ENCODE results near the gene NPTXR.
"Not testable (repeated sequence)": the region's sequence is repeated elsewhere in the genome, so short reads cannot be mapped to it uniquely, and the experiment has no call there.

Gene NPTXR

DNA sequence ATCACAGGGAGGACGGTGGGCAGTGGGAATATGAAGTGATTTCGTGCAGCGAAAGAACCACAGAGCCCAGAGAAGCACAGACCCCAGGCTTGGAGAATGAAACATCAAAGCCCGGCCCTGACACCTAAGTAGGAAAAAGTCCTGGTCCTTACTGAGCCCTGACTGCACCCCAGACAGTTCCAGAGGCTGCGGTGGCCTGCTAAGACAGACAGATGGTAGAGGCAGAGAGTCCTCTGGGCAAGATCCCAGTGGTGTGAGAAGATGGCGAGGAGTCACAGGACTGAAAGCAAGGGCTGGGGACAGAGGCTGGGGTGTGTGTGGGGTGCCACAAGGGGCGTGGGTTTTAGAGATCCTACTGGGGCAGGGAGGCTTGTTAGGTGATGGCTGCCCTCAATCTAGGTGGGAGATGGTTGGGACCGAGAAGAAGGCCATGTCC, 24.5 kb upstream of the NPTXR start:
- DNase-seq: no peak

DNA sequence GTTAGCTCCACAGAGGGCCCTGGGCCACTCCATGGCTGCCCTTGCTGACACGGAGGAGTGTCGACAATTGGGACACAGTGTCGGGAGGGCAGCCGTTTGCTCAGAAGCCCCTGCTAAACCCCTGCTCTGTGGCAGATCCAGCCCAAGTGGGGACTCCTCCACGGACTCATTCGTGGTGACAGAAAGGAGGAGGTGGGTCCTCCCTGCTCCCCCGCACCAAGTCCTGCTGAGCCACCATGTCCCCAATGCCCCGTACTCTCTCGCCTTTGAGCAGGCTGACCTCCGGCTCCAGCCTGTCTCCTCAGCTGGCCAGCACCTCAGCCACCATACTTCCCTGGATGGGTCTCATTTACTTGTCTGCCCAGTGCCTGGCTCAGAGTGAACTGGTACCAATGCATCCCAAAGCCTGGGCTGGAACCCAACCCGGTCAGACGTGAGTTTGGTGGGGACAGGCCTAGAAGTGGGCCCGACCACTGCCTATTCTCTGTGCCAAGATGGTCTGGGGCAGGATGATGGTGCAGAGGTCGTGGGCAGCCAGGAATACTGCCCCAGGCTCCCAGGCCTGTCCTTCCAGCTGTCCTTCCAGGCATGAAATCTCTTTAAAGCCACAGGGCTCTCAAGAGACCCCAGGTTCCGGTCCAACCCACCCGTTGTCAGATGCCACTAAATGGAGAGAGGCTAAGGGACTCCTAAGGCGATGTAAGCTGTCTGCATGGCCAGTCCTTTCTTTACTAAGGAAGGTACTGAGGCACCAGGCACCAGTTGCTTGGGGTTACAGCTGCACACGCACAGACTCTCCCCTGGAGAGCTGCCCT, 23.9 kb upstream of the NPTXR start:
- DNase-seq: no peak

DNA sequence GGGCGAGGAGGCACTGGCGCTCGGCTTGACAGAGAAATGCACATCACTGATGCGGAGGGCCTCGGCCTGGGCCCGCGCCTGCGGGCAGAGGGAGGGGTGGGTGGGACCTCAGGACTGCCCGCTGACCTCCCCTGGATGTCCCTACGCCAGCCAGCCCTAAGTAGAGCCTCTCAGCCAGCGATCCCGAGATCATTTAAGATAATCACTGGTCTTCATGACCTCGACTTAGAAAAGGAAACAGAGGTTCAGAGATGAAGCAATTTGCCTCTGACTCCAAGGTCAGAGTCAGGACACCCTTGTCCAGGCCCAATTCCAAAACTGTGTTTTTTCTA, 23.3 kb upstream of the NPTXR start:
- DNase-seq: no peak

DNA sequence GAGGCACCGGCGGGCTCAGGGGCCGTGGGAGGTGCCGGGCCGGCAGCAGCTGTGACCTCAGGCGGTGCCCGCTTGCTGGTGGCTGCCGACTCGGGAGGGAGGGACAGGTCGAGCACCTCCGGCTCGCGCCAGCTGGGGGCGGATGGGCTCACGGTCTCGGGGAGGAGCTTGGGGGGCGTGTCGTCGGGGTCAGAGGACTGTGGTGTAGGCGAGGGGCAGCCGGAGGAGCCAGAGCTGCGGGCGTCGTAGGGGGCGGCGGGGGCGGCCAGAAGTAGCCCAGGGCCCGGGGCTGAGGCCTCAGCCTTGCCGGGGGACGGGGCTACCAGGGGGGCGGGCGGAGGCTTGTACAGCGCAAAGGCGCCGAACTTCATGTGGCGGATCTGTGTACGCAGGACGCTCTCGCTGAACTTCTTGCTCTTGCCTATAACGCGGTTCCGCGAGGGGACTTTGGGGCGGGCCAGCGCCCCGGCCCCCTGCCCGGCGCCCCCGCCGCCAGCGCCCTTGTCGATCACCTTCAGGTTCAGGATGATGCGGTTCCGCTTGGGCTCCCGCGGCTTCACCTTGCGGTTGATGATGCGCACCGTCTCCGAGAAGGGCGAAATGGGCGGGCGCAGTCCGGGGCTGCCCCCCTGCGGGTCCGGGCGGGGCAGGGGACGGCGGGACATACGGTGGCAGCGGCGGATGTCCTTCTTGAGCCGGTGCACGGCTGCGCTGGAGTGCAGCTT, 22.7 kb upstream of the NPTXR start:
- DNase-seq: no peak

DNA sequence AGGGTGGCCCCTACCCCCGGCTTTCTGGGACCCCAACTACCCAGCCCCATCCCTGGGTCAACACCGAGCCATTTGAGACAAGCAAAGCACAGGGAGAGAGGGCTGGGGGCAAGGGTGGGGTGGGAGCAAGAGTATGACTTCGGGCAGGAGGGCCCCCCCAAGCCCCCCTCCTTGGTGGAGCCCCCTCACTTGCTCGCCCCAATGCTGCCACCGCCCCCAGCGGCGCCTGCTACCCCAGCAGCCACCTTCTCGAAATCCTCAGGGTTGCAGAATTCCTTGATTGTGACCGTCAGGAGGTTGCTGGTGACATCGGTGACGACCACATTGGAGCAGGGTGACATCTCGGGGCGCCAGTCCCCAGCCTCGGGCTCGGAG, 22.2 kb upstream of the NPTXR start:
- no peak for DNase-seq

DNA sequence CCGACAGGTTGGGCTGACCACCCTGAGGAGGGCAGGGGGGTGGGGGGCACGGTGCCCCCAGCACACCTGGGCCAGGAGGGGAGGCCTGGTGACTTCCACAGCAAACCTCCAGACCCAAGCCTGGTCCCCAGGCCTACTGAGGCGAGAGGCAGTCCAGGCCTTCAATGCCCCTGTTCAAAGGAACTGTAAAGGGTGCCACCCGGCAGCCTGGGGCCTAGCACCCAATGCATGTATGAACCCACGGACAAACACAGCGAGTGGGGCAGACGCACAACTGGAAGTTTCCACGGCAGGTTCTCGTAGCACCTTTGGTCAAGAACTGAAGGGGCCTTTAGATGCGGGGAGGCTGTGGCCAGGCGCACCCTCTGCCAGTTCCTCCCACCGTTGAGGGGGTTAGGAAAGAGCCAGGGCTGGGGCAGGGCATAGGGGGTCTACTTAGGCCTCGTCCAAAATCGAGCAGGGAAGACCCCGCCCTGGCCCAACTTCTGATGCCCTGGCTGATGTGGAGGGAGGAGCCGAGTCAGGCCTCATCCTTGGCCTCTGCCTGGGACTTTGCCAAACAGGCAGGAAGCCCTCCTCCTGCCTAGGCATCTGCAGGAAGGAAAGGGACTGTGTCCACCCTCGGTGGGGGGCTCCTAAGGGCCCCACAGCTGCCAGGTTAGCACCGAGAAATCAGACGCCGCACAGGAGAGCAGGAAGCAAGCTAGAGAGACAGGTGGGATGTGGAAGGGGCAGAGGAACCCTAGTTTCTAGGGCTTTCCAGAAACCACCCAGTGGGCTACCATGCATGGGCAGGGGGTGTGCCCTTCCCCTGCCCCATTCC, 21.6 kb upstream of the NPTXR start:
- no peak for DNase-seq

DNA sequence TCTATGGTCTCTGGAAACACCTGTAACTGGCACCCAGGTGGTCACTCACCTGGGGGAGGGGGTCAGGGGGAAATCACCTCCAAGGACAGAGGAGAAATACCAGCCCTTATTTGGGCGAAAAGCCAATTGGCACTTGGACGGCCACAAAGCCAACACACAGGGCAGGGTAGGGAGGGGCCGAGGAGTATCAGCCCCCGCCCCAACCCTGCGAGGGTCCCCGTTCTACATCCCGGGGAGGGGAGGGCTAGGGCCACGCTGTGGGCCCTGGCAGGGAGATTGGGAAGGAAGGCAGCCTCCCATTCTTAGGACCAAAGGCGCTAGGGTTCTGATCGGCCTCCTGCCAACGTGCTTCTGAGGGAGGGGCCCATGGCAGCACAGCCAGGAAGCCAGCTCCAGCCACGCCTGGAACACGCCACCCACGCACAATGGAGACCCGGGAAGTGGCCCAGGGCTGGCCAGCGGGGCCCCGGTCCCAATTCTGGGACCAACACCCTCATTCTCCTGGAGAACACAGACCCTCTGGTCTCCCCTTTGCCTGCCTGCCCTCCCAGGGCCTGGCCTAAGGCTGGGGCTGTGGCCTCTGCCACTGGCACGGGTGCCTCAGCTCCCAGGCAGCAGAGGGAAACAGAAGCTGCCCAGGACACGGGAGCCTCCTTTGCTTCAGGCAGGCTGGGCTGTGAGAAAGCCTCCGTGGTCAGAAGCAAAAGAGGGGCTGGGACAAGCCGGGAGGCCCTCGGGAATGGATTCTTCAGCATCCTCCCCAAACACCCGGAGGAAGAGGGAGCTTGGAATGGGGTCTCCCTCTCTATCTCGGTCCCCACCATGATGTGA, 20.7 kb upstream of the NPTXR start:
- no peak for DNase-seq

DNA sequence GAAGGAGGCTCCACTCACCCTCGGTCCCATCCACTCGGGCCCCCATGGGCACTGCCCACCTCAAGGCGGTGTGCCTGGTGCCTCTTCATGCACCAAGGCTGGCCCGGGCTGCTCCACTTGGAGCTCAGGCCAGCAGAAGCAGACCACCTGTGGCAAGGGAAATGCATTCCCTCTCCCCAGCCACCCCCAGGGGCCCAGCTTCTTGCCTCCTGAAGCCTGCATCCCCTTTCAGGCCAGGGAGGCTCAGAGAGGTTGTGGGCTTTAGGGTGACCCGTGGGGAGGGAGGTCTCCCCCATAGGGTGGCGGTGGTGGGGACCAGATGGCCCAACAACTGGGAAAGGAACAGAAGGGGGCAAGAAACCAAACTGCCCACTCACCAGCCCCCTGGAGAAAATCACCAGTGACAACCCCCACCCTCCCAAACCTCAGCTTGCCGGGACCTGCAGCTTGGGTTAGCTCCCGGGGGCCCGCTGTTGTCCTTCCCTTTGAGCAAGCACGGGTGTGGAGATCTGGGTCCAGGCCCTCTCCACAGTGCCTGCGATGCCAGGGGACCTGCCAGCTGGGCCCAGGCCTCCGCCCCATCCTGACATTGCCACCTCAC, 19.8 kb upstream of the NPTXR start:
- no peak for DNase-seq

DNA sequence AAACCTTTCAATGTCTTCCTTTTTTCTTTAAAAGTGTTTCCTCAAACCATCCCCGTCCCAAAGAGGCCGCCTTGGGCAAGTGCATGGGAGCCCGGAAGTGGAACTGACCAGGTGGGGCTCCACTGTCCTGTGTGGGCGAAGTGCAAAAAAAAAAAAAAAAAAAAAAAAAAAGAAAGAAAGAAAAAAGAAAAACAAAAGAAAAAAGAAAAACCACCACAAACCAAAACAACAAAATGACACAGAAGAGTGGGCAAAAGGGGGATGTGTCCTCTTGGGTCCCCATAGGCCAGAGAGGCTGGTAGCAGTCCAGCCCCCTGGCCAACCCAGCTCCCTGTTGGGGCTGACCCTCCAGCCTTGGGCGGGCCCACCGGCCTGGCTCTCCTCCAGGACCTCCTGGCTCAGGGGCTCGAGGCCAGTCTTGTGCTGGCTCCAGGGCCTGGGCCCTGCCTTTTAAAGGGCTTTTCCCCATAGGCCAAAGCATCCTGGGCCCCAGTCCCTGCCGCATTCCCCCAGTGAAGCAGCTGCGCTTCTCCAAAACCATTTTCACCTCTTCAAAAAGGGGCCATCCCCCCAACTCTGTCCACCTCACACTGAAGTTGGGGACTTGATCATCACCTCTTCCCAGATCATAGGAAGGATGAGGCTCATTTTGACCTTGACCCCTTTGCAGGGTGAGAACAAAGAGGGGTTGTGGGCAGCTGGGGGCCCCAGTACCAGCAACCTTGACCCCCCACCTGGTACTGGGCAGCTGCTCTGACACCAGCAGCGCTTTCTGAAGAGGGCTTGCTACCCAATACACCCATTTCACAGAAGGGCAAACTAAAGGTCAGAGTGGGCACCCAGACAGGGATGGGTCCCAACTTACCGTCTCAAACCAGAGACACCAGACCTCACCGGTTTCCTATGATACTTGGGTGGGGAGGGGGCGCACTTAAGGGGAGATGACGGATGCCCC, 18.8 kb upstream of the NPTXR start:
- DNase-seq: no peak

DNA sequence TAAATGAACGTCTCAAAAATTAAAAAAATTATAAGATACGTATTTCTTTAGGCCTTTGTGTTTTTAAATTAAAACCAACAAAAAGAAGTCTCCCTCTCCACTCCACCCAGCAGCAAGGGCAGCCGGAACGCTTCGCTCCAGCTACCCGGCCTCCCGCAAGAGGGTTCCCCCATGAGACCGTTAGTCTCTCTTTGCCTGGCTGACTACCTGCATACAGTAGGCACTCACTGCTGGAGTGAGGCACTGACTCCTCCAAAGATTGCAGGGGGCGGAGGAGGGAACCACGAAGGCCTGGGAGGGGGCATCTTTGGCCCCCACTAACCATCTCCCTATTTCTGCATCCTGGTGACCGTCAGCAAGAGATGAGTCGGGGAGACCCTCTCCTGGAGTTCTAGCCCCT, 18.1 kb upstream of the NPTXR start:
- DNase-seq: no peak

DNA sequence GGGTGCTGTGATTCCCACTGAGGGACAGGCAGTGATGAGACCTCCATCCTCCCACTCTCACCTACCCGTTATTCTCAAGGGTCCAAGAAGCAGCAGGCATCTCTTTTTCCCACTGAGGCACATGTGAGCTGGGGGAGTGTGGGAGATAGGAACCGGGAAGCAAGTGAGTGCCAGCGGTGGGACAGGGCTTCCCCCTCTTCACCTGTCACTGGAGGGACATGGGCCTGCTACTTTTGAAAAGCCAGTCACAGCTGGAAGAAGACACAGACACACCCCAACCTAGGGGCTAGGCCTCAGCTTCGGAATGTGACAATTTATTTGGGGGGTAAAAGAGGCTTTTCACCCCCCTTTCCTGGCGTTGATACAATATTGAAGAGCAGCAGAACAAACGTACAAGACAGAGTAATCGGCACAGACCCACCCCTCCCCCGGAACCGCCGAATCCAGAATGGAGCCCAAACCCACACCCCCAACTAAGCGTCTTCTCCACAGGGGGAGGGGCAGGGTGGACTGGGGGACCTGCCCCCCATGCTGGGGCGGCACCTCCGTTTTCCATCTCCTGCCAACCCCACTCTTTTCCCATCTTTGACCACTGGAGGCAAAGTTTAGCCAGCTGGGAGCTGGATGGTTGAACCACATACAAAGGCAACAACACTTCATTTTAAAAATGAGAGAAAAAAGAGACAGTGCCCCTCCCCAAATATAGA, 17.5 kb upstream of the NPTXR start:
- DNase-seq: no peak

DNA sequence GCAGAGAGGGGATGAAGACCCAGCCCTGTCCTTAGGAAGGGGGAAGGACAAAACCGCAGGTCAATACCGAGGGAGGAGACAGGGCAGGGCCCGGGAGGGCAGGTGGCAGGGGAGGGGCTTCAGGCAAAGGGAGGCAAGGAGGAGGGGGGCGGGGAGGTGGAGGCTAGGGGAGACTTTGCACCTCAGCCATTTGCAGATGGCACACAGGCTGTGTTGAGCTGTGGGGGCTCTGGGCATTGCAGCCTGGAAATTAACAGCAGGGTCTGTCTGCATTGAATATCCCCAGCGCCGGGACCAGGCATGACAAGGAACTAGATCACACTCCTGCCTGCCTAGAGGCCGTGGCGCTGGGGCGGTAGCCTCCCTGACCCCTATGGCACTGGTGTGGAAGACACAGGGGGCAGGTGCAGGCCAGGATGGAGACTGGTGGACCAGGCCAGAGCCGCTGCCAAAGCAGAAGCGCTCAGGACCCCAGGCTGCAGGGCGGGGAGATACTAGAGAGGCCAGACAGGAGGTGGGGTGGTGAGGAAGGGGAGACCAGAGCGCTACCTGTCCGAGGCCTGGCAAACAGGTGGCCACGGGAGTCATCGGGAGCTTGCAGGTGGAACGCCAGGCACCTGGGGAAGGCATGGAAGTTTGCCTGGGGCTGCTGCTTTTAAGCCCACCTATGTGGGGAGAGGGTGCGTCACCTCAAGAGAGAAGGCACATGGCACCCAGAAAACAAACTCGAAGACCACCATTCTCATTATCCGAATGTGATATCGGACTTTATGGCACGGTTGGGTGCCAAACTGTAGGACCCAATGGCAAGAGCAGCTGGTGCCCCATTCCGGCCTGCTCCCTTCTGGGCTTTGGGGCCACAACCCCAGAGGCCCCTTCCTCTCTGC, 16.7 kb upstream of the NPTXR start:
- no peak for DNase-seq

DNA sequence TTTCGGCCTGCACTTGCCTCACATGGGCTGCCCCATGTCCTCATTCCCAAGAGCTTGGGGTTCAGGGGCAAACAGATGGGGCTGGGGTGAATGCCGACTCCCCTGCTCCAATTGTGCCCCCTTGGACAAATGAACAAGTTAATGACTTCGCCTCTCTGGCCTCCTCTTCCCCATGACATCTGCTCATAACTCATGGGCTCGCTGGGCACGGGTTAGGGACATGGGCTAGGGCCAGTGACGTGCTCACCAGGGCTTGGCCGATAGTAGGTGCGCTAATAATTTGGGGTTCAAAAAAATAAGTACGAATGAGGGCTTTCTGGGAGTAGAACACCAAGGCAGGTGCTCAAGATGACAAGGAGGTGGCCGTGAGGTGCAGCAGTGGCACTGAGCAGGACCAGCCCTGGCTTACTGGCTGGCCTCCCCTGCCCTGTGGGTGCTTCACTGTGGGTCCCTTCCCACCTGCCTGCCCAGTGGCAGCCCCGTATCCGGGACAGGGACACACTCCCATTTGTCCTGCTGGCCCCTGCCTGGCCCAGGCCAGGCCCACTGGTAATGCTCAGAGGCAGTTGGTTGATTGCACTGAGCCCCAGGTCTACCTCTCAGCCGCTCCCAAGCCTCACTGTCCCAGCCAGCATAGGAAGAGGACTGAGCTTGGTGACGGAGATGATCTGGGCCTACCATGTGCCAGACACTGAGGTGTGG, 15.9 kb upstream of the NPTXR start:
- no peak for DNase-seq

DNA sequence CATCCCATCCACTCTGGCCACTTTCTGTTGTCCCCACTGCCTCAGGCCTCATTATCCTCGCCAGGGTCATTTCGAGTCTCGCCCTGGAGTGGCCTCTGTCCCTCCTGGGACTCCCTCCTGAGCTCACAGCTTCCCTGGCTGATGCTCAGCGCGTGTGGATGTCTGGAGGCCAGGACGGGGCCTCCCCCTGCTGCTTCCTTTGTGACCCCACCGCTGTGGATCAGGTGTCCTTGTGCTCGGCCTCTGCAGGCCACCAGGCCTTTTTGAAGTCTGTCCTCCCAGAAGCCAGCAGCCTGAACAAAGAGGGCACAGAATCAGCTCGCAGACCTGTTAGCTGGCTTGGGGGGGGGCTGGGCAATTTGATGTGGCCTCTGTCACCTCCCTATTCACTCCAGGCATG, 14.7 kb upstream of the NPTXR start:
- no peak for DNase-seq

DNA sequence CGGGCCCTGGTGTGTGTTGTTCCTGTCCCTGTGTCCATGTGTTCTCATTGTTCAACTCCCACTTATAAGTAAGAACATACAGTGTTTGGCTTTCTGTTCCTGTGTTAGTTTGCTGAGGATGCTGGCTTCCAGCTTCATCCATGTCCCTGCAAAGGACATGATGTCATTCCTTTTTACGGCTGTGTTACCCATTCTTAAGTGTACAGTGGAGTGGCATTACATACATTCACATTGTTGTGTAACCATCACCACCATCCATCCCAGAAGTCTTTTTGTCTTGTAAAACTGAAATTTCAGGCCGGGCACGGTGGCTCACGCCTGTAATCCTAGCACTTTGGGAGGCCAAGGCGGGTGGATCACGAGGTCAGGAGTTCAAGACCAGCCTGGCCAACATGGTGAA, 10.6 kb upstream of the NPTXR start:
- DNase-seq: not testable (repeated sequence)

DNA sequence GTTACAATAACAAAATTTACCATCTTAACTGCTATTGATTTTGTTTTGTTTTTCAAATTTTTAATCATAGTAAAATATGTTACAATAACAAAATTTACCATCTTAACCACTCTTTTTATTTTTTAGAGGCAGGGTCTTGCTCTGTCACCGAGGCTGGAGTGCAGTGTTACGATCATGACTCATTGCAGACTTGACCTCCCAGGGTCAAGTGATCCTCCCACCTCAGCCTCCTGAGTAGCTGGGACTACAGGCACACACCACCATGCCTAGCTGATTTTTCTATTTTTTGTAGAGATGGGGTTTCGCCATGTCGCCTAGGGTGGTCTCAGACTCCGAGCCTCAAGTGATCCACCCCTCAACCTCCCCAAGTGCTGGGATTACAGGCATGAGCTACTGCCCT, 10.1 kb upstream of the NPTXR start:
- DNase-seq: not testable (repeated sequence)

DNA sequence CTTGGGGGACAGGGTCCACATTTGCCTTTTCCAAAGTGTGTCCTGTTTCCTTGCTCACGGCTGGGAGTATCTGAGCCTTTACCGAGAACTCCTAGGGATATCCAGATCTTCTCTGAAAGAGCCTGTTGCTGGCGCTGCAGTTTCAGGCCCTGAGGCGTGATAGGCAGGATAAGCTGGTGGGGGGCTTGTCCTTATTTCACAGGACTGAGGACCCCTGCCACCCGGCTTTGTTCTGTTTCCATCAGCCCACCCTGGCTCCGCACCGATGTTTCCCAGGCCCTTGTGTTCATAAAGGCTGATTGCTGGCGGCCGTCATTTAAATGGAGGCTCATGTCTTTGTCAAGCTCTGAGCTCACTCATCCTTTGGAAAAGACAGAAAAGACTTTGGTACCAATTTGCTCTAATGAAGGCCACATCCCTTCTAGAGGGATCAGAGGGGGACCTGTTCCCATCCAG, 9.4 kb upstream of the NPTXR start:
- DNase-seq: no peak

DNA sequence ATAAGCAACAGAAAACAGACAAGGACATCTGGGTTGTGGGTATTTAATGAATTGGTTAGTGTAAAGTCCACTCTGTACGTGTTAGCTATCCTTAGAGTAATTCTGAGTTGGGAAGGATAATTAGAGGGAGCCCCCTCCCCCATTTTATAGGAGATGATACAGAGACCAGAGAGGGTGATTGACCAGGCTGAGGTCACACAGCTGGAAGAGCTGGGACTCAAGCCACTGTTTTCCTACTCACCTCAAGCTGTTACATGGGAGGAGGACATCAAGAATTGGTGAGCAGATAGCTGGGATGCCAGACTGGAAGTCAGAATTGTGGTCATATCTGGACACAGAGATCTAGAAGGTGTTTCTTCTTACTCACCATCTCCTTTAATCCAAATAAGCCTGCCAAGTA, 8.7 kb upstream of the NPTXR start:
- no peak for DNase-seq
